ENCODE measurements around the gene RABGAP1L.

GRCh38 chr1:174967845-174968705 lies 808.8 kb downstream of the RABGAP1L start:
- no peak for TF ChIP-seq CTCF (IDR thresholded peaks at IDR 0.05)
- TF ChIP-seq EZH2 (IDR thresholded peaks at IDR 0.05), result no peak
- no peak for TF ChIP-seq EZH2phosphoT487 (IDR thresholded peaks at IDR 0.05)
